ENCODE data around the gene KCNF1.

KCNF1 gene, protein sequence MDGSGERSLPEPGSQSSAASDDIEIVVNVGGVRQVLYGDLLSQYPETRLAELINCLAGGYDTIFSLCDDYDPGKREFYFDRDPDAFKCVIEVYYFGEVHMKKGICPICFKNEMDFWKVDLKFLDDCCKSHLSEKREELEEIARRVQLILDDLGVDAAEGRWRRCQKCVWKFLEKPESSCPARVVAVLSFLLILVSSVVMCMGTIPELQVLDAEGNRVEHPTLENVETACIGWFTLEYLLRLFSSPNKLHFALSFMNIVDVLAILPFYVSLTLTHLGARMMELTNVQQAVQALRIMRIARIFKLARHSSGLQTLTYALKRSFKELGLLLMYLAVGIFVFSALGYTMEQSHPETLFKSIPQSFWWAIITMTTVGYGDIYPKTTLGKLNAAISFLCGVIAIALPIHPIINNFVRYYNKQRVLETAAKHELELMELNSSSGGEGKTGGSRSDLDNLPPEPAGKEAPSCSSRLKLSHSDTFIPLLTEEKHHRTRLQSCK

DNA sequence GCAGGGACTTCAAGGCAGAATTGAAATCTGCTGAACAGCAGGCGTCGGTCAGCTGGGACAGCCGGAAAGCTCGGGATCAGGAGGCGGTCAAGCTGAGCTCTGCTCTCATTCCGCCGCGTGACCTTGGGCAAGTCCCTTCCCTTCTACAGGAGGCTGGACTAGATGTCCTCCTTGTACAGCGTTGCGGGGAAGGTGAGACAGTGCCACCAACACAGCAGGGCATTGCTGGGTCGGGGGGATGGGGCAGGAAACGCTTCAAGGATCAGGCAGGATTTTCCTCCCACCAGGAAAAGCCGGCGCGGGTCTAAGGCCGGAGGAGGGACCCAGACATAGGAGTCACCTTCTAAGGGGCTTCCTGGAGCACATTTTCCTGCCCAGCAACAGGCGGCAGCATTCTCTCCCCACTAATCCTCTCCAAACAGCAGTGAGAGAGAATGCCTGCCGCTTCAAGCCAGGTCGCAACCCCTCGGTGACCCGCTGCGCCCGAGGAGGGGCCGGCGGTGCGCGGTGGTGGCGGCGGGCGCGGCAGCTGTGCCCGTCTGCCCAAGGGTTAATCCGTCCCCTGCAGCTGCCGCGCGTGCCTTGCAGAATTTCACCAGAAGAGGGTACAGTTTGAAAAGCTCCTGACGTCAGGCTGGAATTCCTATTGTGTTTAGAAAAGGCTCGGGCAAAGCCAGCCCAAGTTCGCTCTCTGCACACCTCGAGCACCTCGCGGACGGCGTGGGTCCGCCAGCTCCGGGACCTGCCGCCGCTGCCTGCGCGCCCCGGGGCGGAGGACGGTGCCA is at the start of gene KCNF1:
KCNF1 (plus strand) TSS at position 644 of the 785 bp plus-strand sequence. CDS start 493 bp downstream, outside the sequence.
- no peak for DNase-seq (ENCODE audit: low read depth)

DNA sequence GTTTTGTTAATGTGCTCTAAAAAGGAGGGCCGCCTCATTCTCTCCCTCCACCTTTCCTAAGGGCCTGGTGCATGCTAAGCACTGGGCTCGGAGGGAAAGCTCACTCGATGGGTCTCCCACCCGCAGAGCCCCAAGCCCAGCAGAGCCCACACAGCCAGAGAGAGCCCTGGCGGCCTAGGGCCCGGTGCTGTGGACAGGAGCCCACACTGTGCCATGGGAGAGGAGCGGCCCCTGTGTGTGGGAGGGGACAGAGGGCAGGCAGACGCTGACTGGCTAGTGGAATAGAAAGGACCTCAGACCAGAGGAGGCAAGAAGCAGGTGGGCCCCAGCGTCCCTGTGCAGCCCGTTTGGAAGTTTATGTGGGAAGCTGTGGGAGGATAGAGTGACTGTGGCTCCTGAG is 49.4 kb upstream of the KCNF1 start:
- no peak for DNase-seq (ENCODE audit: low read depth)

GRCh38 chr2:10863047-10863446 is 48.7 kb upstream of the KCNF1 start:
- DNase-seq (ENCODE audit: low read depth), result no peak

DNA sequence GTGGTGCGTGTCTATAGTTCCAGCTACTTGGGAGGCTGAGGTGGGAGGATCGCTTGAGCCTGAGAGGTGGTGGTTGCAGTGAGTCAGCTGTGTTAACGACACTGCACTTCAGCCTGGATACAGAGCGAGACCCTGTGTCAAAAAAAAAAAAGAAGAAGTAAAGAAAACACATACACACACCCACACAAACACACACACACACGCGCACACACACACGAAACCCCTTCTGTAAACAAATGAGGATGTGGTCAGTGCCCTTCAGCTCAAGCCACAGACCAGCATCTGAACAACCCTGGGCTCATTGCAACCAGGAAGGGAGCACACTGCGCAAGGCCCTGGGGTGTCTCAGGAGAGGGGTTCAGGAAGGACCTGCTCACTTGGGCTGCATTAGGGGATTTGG is 47.9 kb upstream of the KCNF1 start:
- no peak for DNase-seq (ENCODE audit: low read depth)

DNA sequence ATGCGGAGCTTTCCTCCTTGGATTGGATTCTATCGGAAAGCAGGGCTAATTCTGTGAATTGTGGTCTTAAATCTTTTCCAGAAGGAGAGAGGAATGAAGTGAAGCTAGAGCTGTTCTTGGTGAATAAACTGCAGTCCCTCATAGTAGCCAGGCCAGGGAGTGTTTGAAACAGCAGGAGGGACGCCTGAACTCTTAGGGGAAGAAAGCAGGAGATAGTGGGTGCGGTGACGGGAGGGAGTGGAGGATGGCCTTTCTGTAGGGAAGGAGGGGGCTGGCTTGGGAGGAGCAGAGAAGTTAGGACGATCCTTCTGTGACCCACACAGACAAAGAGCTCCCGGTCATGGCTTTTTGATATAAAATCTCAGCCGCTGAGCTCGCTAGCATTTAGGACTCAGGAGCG is 47.5 kb upstream of the KCNF1 start:
- no peak for DNase-seq (ENCODE audit: low read depth)

DNA sequence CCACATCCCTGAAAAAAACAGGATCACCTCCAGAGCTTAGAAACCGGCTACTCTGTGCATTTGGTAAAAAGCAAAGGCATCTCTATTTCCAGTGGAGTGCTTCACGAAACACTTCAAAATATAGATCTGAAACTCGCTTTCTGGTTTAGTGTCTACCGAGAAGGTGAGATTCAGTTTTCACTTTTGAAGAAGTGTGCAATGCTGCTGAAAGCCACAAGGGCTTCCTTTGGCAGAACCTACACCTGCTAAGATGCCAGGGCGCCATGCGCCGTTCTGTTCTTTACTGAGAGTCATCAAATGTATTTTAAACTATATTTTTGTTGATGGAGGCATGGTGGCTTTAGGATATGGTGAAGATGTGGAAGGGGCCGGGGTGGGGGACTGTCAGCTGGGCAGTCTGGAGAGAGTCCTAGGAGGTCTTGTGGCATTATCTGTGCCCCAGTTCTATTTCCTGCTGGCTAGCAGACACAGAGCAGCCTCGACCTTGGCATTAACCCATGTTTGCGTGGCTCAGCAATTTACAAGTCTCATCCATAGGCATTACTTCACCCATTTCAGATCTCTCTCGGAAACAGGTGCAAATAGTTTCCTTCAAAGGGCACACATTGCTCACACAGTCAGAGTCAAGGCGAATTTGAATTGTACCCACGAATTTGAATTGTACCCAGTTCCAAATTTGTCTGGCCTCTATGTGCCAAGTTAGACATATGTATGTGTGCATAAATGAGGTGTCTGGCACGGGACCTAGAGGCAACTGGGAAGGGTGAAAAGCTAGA is 46.7 kb upstream of the KCNF1 start:
- no peak for DNase-seq (ENCODE audit: low read depth)

DNA sequence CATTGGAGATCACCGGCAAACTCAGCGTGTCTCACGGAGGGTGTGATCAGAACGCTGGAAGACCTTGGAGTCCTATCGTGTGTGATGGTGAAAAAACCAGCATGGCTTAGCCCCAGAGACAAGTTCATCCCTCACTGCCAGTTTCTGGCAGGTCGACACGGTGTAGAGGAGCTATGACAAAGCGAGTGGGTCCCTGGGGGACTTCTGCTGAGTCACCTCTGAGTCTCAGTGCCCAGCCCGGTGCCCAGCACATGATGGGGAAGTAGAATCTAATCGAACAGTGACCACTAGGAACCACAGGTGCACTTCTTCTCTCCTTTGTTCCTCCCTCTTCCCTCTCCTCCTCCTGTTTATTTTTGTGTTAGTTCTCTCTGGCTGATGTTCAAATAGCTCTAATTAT is 45.9 kb upstream of the KCNF1 start:
- no peak for DNase-seq (ENCODE audit: low read depth)

DNA sequence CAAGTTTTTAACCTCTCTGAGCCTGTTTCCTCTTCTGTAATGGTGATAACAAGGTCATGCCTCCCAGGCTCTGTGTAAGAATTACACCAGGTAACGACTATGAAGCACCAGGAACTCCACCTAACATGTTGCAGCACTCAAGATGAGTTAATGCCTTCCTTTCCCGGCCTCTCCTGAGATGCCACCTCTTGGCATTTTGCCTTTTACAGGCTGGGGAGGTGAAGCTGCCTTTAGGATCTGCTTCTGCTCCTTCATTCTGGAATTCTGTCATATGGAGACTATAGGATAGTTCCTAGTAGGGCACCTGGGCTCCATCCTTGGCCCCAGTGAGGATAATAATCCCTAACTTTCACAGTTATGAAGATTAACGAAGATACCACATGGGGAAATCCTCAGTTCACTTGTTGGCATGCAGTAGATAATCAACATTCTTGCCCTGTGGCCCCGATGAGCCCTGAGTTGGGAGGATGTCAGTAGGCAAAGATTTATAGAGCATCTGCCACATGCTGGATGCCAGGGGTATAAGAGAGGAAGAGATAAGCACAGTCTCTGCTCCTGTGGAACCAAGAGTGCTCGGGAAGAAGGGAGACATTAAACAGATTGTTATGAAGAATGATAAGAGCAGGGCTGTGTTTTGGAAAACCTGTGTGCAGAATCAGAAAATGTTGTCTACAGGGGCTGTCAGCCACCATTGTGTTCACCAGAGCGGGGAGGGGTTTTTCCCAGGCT is 43.9 kb upstream of the KCNF1 start:
- DNase-seq (ENCODE audit: low read depth), result no peak

- no peak for DNase-seq (ENCODE audit: low read depth)
Observed at GRCh38 chr2:10868465-10869314, 43.0 kb upstream of the KCNF1 start.

DNA sequence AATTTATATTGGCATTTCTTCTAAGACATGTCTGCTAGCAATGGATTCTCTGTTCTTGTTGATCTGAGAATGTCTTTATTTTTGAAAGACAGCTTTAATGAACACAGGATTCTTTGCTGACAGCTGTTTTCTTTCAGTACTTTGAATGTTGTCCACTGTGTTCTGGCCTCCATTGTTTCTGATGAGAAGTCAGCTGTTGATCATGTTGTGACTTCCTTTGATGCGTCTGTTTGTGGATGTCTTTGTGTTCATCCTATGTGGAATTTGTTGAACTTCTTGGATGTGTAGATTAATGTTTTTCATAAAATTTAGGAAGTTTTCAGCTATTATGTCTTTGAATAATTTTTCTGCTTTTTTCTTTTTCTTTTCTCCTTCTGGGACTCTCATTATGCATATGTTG is 39.8 kb upstream of the KCNF1 start:
- no peak for DNase-seq (ENCODE audit: low read depth)

- DNase-seq (ENCODE audit: low read depth), result no peak
Observed at GRCh38 chr2:10873171-10873570, 38.6 kb upstream of the KCNF1 start.

DNA sequence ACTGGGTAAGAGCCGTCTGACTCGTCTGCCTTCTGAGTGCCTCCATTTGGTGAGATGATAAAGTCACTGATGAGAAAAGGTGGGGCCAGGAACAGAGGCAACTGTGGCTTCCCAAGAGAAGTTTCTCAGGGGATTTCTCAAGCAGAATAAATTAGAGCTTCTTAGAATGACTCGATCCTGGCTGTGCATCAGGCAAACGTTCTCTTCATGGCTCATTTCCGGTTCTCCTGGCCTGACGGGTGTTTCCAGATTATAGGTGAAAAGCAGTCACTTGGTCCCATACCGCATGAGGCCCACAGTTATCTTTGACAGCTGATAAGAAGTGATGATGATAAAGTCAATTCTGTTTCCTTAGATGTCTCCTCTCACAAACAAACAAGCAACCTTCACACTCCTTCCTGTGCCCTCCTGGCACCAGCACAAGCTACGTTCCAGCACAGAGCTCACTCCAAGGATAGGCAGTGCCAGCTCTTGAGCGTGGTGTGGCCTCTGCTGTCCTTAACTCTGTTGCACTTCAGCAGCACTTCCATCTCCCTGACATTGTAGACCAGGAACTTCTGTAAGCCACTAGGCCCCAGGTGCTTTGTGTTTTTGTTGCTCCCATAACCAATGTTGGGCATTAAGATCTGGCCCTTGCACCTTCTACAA is 37.8 kb upstream of the KCNF1 start:
- no peak for DNase-seq (ENCODE audit: low read depth)

GRCh38 chr2:10875126-10875525 is 36.6 kb upstream of the KCNF1 start:
- DNase-seq (ENCODE audit: low read depth), result no peak

DNA sequence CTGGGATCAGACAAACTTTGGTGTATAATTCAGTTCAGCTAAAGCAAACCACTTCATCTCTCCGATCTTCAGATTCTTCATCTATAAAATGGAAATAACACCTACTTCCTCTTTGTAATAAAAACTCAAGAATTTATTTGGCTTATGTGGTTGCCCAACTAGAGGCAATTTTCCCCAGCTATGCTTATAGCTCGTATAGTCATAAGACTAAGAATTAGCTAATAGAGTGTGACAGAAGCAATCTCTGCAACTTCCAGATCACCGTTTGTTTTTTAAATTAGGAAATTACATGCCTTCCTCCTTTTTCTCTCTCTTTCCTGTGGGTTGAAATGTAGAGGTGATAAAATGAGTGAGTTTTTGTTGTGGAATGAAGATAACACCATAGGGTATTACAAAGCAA is 35.3 kb upstream of the KCNF1 start:
- no peak for DNase-seq (ENCODE audit: low read depth)

- no peak for DNase-seq (ENCODE audit: low read depth)
Observed at GRCh38 chr2:10876963-10877362, 34.8 kb upstream of the KCNF1 start.

GRCh38 chr2:10877651-10878111 is 34.1 kb upstream of the KCNF1 start:
- DNase-seq (ENCODE audit: low read depth), result no peak

DNA sequence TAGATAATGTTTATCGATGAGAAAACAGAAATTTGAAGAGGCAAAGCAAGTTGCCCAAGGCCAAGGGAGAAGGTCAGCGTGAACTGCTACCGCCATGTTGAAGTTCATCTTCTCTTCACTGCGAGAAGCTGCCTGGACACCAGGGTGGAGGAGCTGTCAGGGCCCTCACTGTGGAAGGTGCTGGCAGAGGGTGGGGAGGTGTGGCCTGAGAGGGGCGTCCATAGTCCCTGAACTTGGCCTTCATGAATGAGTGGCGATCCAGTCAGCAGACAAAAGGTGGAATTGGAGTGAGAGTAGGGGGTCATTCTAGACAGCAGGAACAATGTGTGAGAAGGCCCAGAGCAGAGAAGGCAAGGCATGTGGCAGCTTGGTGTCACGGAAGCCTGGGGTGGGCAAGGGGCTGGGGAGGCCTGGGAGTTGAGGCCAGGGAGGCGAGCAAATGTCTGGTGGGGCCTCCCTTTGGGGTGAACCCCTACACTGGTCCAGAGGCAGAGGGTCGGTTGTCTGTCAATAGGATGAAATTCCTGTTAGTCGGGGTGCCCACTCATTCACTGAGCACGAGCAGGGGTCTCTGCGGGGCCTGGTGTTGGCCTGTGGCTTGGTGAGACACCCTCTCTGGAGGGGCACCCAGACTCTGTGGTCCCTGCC is 33.3 kb upstream of the KCNF1 start:
- no peak for DNase-seq (ENCODE audit: low read depth)

DNA sequence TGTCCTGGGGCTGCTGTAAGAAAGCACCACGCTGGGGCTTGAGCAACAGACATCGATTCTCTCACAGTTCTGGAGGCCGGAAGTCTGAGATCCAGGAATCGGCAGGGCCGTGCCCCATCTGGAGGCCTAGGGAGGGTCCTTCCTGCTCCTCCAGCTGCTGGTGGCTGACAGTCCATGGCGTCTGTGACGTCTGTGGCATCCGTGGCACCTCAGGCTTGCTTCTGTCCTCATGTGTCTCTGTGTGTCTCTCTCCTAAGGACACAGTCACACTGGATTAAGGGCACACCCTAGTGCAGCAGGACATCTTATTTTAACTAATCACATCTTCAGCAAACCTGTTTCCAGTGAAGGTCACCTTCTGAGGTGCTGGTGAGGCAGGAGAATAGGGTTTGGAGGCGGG is 32.6 kb upstream of the KCNF1 start:
- no peak for DNase-seq (ENCODE audit: low read depth)

All from non-pigmented ciliary epithelial cell (primary cell).